ENCODE results near the gene SYNE2. TPM values are rescaled to one million over a fixed set of nuclear protein-coding genes. Genes with fewer than 3 reads are reported as not detected.
A peak's percentile ranks its signal among the peaks of the same experiment; 100 is the strongest.

Gene SYNE2
- total RNA-seq, 2 experiments from 2014 or later = 150 to 212 TPM

GRCh38 chr14:64069634-64070359 is 217.0 kb downstream of the SYNE2 start:
- POLR2A ChIA-PET = interaction anchor here (1.2 kb wide), 1 partner anchor 8 kb away, joined by 3 read pairs; no protein-coding TSS in a partner anchor
- H3K4me1 ChIP-seq (ENCODE audit: insufficient read depth, low read length, poor library complexity, severe bottlenecking) = no peaks in the 10 kb centered on the region

DNA sequence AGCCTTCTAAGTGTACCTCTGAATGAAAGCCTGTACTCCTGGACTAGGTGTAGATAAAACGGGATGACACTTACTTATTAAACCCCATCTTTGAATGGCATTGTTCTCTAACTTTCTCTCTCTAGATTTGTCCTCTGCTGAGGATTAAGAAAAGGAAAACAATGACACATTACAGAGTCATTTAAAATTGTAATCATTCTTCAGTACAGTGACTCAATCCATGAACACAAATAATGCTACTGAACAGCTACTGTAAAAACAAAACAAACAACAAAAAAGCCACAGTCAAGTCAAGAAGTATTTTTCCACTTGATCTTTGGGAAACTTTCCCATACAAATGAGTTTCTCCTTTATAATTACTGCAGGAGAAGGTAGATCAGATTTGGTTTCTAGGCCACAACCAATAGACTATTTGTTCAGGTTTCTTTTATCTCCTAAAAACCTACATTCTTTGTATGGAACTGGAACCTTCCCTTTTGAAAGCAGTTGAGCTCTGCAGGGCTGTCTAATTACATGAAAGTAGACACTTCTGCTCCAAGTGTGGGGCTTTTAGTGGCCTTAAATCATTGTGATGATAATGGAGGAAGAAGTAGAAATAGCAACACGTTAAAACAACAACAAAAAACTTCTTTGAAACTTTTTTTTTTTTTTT is 222.3 kb downstream of the SYNE2 start:
- BruUV-seq (replicated peaks) = TSS peak; percentile 19
- no peak for TF ChIP-seq CTCF (conservative IDR thresholded peaks at IDR 0.05; ENCODE audit: low read length)
- no peak for TF ChIP-seq EZH2phosphoT487 (IDR thresholded peaks at IDR 0.05; ENCODE audit: borderline replicate concordance, low read depth, low read length)
- H3K9me2 ChIP-seq (ENCODE audit: insufficient read depth, low read length) = no peaks in the 10 kb centered on the region
- no peak overlapping the region for H3K4me2 ChIP-seq (ENCODE audit: low read length)
- H4K20me1 ChIP-seq (ENCODE audit: insufficient read depth, low read length) = no peaks in the 10 kb centered on the region
- intact Hi-C loops (cut with micrococcal nuclease; ENCODE audit: unreplicated experiment) = loop anchor here (5.0 kb wide), 1 partner anchor 227 kb away; no protein-coding TSS in a partner anchor
- peaks cover 95% of the 10 kb centered on the region for H3K36me3 ChIP-seq (ENCODE audit: insufficient read depth, low read length)
- H3K4me1 ChIP-seq (ENCODE audit: insufficient read depth, low read length, poor library complexity, severe bottlenecking) = no peaks in the 10 kb centered on the region
- DNase-seq (ENCODE audit: low spot score) = no peak
- H3K27ac ChIP-seq (ENCODE audit: low read depth, low read length, poor library complexity, severe bottlenecking) = no peak overlapping the region
- H3K9me3 ChIP-seq (ENCODE audit: low read length) = no peaks in the 10 kb centered on the region
- ChIA-PET POLR2A (interaction anchor here (0.7 kb wide), 1 partner anchor 77 kb away, joined by 4 read pairs; no protein-coding TSS in a partner anchor), CTCF (ENCODE audit: unreplicated experiment) (no interaction called here)
- no peak overlapping the region for H2AFZ ChIP-seq (ENCODE audit: low read length)
- no peak overlapping the region for H3K4me3 ChIP-seq (ENCODE audit: low read depth, low read length, poor library complexity, severe bottlenecking)
- H3K79me2 ChIP-seq (ENCODE audit: insufficient read depth, low read depth, low read length) = no peaks in the 10 kb centered on the region

More at GRCh38 chr14:64069634-64070359, 217.0 kb downstream of the SYNE2 start:
- H3K36me3 ChIP-seq (ENCODE audit: insufficient read depth, low read length) = peaks cover 93% of the 10 kb centered on the region
- no peak for TF ChIP-seq CTCF (conservative IDR thresholded peaks at IDR 0.05; ENCODE audit: low read length)
- TF ChIP-seq EZH2phosphoT487 (IDR thresholded peaks at IDR 0.05; ENCODE audit: borderline replicate concordance, low read depth, low read length) = no peak
- H3K79me2 ChIP-seq (ENCODE audit: insufficient read depth, low read depth, low read length) = no peaks in the 10 kb centered on the region
- H4K20me1 ChIP-seq (ENCODE audit: insufficient read depth, low read length) = no peaks in the 10 kb centered on the region
- no peak for DNase-seq (ENCODE audit: low spot score)
- intact Hi-C loops (cut with micrococcal nuclease; ENCODE audit: unreplicated experiment) = loop anchor here (5.0 kb wide), 1 partner anchor 233 kb away; no protein-coding TSS in a partner anchor
- no peaks in the 10 kb centered on the region for H3K9me2 ChIP-seq (ENCODE audit: insufficient read depth, low read length)
- H3K9me3 ChIP-seq (ENCODE audit: low read length) = no peaks in the 10 kb centered on the region
- BruUV-seq (replicated peaks) = no TSS peak
- H2AFZ ChIP-seq (ENCODE audit: low read length) = no peak overlapping the region
- no peak overlapping the region for H3K27ac ChIP-seq (ENCODE audit: low read depth, low read length, poor library complexity, severe bottlenecking)
- H3K4me2 ChIP-seq (ENCODE audit: low read length) = no peak overlapping the region
- CTCF ChIA-PET (ENCODE audit: unreplicated experiment) = no interaction called here
- H3K4me3 ChIP-seq (ENCODE audit: low read depth, low read length, poor library complexity, severe bottlenecking) = no peak overlapping the region
